Hippocampal formation (tissue), 2 donors: ENCODE data around the gene KHK.
A peak's percentile ranks its signal among the peaks of the same experiment; 100 is the strongest.

ENCODE experiments used
- DNase-seq, 2 donors: peaks; one replicate each; lab custom pipeline; 2025; lab: John Stamatoyannopoulos, UW

The KHK gene

GRCh38 chr2:27086724-27087593 lies at the start of gene KHK:
KHK (plus strand) TSS chr2:27086772; CDS start chr2:27087260, 488 bp downstream.
- no peak for DNase-seq

GRCh38 chr2:27038012-27038411 lies 48.6 kb upstream of the KHK start:
- no peak for DNase-seq

GRCh38 chr2:27038631-27039339 lies 47.8 kb upstream of the KHK start:
- no peak for DNase-seq

GRCh38 chr2:27039426-27039825 lies 47.1 kb upstream of the KHK start:
- DNase-seq, result no peak

- DNase-seq, result no peak
These were observed 46.7 kb upstream of the KHK start for GRCh38 chr2:27039871-27040270.

GRCh38 chr2:27040282-27040681 lies 46.3 kb upstream of the KHK start:
- no peak for DNase-seq

GRCh38 chr2:27041752-27042151 lies 44.8 kb upstream of the KHK start:
- no peak for DNase-seq

GRCh38 chr2:27042159-27042661 lies 44.4 kb upstream of the KHK start:
- no peak for DNase-seq

- no peak for DNase-seq
These were observed 43.5 kb upstream of the KHK start for GRCh38 chr2:27042985-27043634.

GRCh38 chr2:27049422-27050280 lies 36.9 kb upstream of the KHK start:
- DNase-seq, result no peak

- peak; percentile 86 to 90 for DNase-seq
These were observed 36.1 kb upstream of the KHK start for GRCh38 chr2:27050281-27050995.

GRCh38 chr2:27050996-27051901 lies 35.3 kb upstream of the KHK start, which contains the start of gene AGBL5:
AGBL5 (plus strand) TSS chr2:27051668; CDS start chr2:27052959, 1,291 bp downstream.
- DNase-seq, result peak; percentile 83 to 86

- no peak for DNase-seq
These were observed 34.5 kb upstream of the KHK start for GRCh38 chr2:27051902-27052645.

- no peak for DNase-seq
These were observed 33.3 kb upstream of the KHK start for GRCh38 chr2:27053321-27053720.

GRCh38 chr2:27053776-27054175 lies 32.8 kb upstream of the KHK start:
- DNase-seq, result no peak

- DNase-seq, result no peak
These were observed 31.9 kb upstream of the KHK start for GRCh38 chr2:27054721-27055120.

GRCh38 chr2:27057184-27057583 lies 29.4 kb upstream of the KHK start:
- DNase-seq, result no peak

GRCh38 chr2:27058210-27058609 lies 28.4 kb upstream of the KHK start:
- DNase-seq, result no peak
